GM10248 (cell line): ENCODE results near the gene KLRF2.

Source experiments
- CTCF ChIA-PET: fragments of 300-600 bp; sonication (Branson Sonifier 250); formaldehyde crosslinking; extraction: SDS; loops from one replicate; lab custom pipeline; 2021; ENCODE audit warnings: antibody characterized with exemption; lab: Yijun Ruan, JAX
- POLR2A ChIA-PET: fragments of 350-650 bp; sonication (Branson Sonifier 250); formaldehyde crosslinking; extraction: SDS; loops from one replicate; lab custom pipeline; 2020; ENCODE audit warnings: antibody characterized with exemption; lab: Yijun Ruan, JAX
- DNase-seq: peaks from one replicate; pipeline ENCODE4 v3.0.0; 2012; ENCODE audit errors: extremely low spot score
- CTCF ChIP-seq: IDR thresholded peaks from 2 replicates; pipeline ENCODE4 v1.5.1; 2012; ENCODE audit warnings: mild to moderate bottlenecking, low read depth; ENCODE audit errors: extremely low read depth, missing control alignments, control extremely low read depth

Gene KLRF2

GRCh38 chr12:9881246-9881645 is at the start of gene KLRF2:
TSS of gene KLRF2 (plus strand) at chr12:9881489. CDS start at chr12:9881596, 107 bp downstream.
- no peak for TF ChIP-seq CTCF
- POLR2A ChIA-PET: no interaction called here
- DNase-seq: no peak
- CTCF ChIA-PET: interaction anchor here (1.5 kb wide), 1 partner anchor 130 kb away, joined by 4 read pairs; no protein-coding TSS in a partner anchor

GRCh38 chr12:9831720-9832119 is 49.6 kb upstream of the KLRF2 start:
- CTCF ChIA-PET: no interaction called here
- no peak for DNase-seq
- no peak for TF ChIP-seq CTCF
- POLR2A ChIA-PET: no interaction called here

GRCh38 chr12:9843407-9843806 is 37.9 kb upstream of the KLRF2 start:
- no peak for DNase-seq
- CTCF ChIA-PET: no interaction called here
- TF ChIP-seq CTCF: no peak
- POLR2A ChIA-PET: no interaction called here

- no peak for DNase-seq
- CTCF ChIA-PET: interaction anchor here (1.1 kb wide), 1 partner anchor 34 kb away, joined by 7 read pairs; no protein-coding TSS in a partner anchor
- no peak for TF ChIP-seq CTCF
- POLR2A ChIA-PET: no interaction called here
Observed at GRCh38 chr12:9848899-9849298, 32.4 kb upstream of the KLRF2 start.

- ChIA-PET CTCF (no interaction called here), POLR2A (no interaction called here)
- TF ChIP-seq CTCF: no peak
- no peak for DNase-seq
Observed at GRCh38 chr12:9851050-9851449, 30.2 kb upstream of the KLRF2 start.

- CTCF ChIA-PET: interaction anchor here (0.9 to 1.9 kb wide), 2 partner anchors 9 to 11 kb away, joined by 4 to 5 read pairs; no protein-coding TSS in a partner anchor
- POLR2A ChIA-PET: interaction anchor here (0.7 kb wide), 1 partner anchor 54 kb away, joined by 3 read pairs; no protein-coding TSS in a partner anchor
- no peak for DNase-seq
- TF ChIP-seq CTCF: no peak
Observed at GRCh38 chr12:9851927-9852326, 29.4 kb upstream of the KLRF2 start.
